B cell (primary cell): ENCODE data around the gene KLHL6. TPM values are rescaled to one million over a fixed set of nuclear protein-coding genes. Genes with fewer than 3 reads are reported as not detected.
"Not testable (repeated sequence)": the region's sequence is repeated elsewhere in the genome, so short reads cannot be mapped to it uniquely, and the experiment has no call there.

Experiments
- ATAC-seq: fragments of 200-7000 bp; cut with Tn5 transposase; one replicate; pipeline ENCODE4 v1.10.0; 2021; ENCODE audit warnings: low read depth, mild to moderate bottlenecking, moderate number of reproducible peaks, moderate library complexity
- CTCF ChIA-PET: fragments of 350-600 bp; sonication (Branson Sonifier 250); formaldehyde crosslinking; loops from one replicate; lab custom pipeline; 2021; ENCODE audit warnings: antibody characterized with exemption, inconsistent platforms; lab: Charles Lee
- POLR2A ChIA-PET: fragments of 350-600 bp; sonication (Branson Sonifier 250); formaldehyde crosslinking; loops from one replicate; lab custom pipeline; 2021; ENCODE audit warnings: antibody characterized with exemption; lab: Charles Lee
- DNase-seq: peaks from one replicate; pipeline ENCODE4 v3.0.0; 2013
- H2AFZ ChIP-seq: 2 replicates; pipeline ENCODE4 v1.6.1; 2012; ENCODE audit warnings: mild to moderate bottlenecking, low read depth, low read length; ENCODE audit not compliant: insufficient read depth, poor library complexity, severe bottlenecking
- H3K27ac ChIP-seq, 2 donors: 1 replicate in 1 of 2; 2 replicates in 1 of 2; pipeline ENCODE4 v1.5.1; 2012 to 2013; ENCODE audit warnings: low read length in 2 of 2, mild to moderate bottlenecking in 2 of 2, moderate library complexity in 1 of 2
- H3K27me3 ChIP-seq, 4 experiments: fragments of 200-600 bp in 1 of 4; sonication (generic) in 1 of 4; replicated peaks in 1 of 4; 1 replicate in 2 of 4; 2 replicates in 2 of 4; pipeline versions ENCODE4 v1.6.1 to v1.7.0; 2013 to 2016; ENCODE audit warnings: low read length in 3 of 4, mild to moderate bottlenecking in 2 of 4, mixed read lengths in 1 of 4, moderate library complexity in 1 of 4; ENCODE audit not compliant: insufficient read depth in 4 of 4, control insufficient read depth in 3 of 4; ENCODE audit errors: control extremely low read depth in 1 of 4
- H3K36me3 ChIP-seq, 2 experiments: replicated peaks in 1 of 2; 1 replicate in 1 of 2; 2 replicates in 1 of 2; pipeline versions ENCODE4 v1.6.1 to v1.7.1; 2013; ENCODE audit warnings: low read length in 1 of 2; ENCODE audit not compliant: insufficient read depth in 2 of 2, control insufficient read depth in 1 of 2; ENCODE audit errors: control extremely low read depth in 1 of 2, extremely low read depth in 1 of 2
- H3K4me1 ChIP-seq, 2 donors: fragments of 200-600 bp in 1 of 2; sonication (generic) in 1 of 2; 1 replicate in 1 of 2; 2 replicates in 1 of 2; pipeline versions ENCODE4 v1.5.1 to v1.6.1; 2013 to 2017; ENCODE audit warnings: low read length in 2 of 2; ENCODE audit not compliant: control insufficient read depth in 2 of 2, insufficient read depth in 2 of 2
- H3K4me2 ChIP-seq: replicated peaks from 2 replicates; pipeline ENCODE3; 2012; ENCODE audit warnings: mild to moderate bottlenecking, low read depth, low read length; ENCODE audit not compliant: poor library complexity, severe bottlenecking
- H3K4me3 ChIP-seq, 5 experiments: fragments of 200-600 bp in 1 of 5; sonication (generic) in 1 of 5; 1 replicate in 3 of 5; 2 replicates in 2 of 5; pipeline versions ENCODE4 v1.5.1 to v1.7.0; 2011 to 2016; ENCODE audit warnings: low read length in 4 of 5, mild to moderate bottlenecking in 4 of 5, low read depth in 2 of 5, control low read depth in 1 of 5, moderate library complexity in 1 of 5; ENCODE audit not compliant: insufficient read depth in 1 of 5; ENCODE audit errors: control extremely low read depth in 1 of 5, extremely low read depth in 1 of 5
- H3K79me2 ChIP-seq: fragments of 200-600 bp; sonication (generic); one replicate; pipeline ENCODE4 v1.6.0; 2016; ENCODE audit warnings: low read length; ENCODE audit not compliant: control insufficient read depth, insufficient read depth
- H3K9ac ChIP-seq: fragments of 200-600 bp; sonication (generic); 2 replicates; pipeline ENCODE4 v1.6.1; 2017; ENCODE audit warnings: mild to moderate bottlenecking, low read length, moderate library complexity
- H3K9me3 ChIP-seq, 3 donors: one replicate each; pipeline versions ENCODE4 v1.6.1 to v1.7.1; 2013; ENCODE audit warnings: low read length in 2 of 3; ENCODE audit not compliant: control insufficient read depth in 2 of 3, insufficient read depth in 1 of 3; ENCODE audit errors: control extremely low read depth in 1 of 3
- H4K20me1 ChIP-seq: 2 replicates; pipeline ENCODE4 v1.6.0; 2012; ENCODE audit warnings: mild to moderate bottlenecking, low read length; ENCODE audit not compliant: insufficient read depth, control insufficient read depth, poor library complexity, severe bottlenecking
- H3K27ac Mint-ChIP-seq: one replicate; pipeline ENCODE4 v1.8.0; 2021; ENCODE audit warnings: mixed read lengths
- H3K27me3 Mint-ChIP-seq: one replicate; pipeline ENCODE4 v1.8.0; 2021; ENCODE audit warnings: mixed read lengths
- H3K4me1 Mint-ChIP-seq: one replicate; pipeline ENCODE4 v1.8.0; 2021; ENCODE audit warnings: mixed read lengths
- H3K4me3 Mint-ChIP-seq: one replicate; pipeline ENCODE4 v1.8.0; 2021; ENCODE audit warnings: mixed read lengths
- H3K9me3 Mint-ChIP-seq: one replicate; pipeline ENCODE4 v1.8.0; 2022; ENCODE audit warnings: mixed read lengths; ENCODE audit not compliant: insufficient read depth
- EZH2 ChIP-seq: IDR thresholded peaks from 2 replicates; pipeline ENCODE4 v1.6.1; 2012; ENCODE audit warnings: borderline replicate concordance, low read depth, mild to moderate bottlenecking, moderate library complexity, low read length; ENCODE audit not compliant: insufficient read depth, poor library complexity, severe bottlenecking
- WGBS: methylation state at CpG from one replicate; pipeline ENCODE4 v1.1.5; 2013; ENCODE audit warnings: missing lambda C conversion rate; ENCODE audit not compliant: insufficient coverage; 5-methylcytosine and 5-hydroxymethylcytosine counted together
- intact Hi-C: fragments of 100-400 bp; cut with micrococcal nuclease; formaldehyde crosslinking; loops from one replicate; pipeline ENCODE4 v1.10.0; 2022
- polyA plus RNA-seq: library from polyadenylated mRNA; depleted of rRNA; stranded (reverse); fragments of >200 nt; gene quantifications from 2 replicates; pipeline ENCODE4 v1.2.3, GENCODE V29; 2012
- total RNA-seq, 2 donors: library from RNA; stranded (reverse); fragments of 120-200 nt in 1 of 2; gene quantifications; 1 replicate in 1 of 2; 2 replicates in 1 of 2; pipeline versions ENCODE4 v1.2.3 to v1.2.4, GENCODE V29; 2013 to 2022
- TF ChIP-seq, protein P1 (sequence below): fragments of 200-600 bp; IDR thresholded peaks from one replicate; pipeline ENCODE4 v1.8.0; 2022; ENCODE audit warnings: antibody characterized with exemption, mild to moderate bottlenecking

Gene KLHL6
- total and polyA plus RNA-seq, 2 donors (not counting 1 experiment from before 2014, with no cell fraction given): 29.6 to 69.7 TPM

DNA sequence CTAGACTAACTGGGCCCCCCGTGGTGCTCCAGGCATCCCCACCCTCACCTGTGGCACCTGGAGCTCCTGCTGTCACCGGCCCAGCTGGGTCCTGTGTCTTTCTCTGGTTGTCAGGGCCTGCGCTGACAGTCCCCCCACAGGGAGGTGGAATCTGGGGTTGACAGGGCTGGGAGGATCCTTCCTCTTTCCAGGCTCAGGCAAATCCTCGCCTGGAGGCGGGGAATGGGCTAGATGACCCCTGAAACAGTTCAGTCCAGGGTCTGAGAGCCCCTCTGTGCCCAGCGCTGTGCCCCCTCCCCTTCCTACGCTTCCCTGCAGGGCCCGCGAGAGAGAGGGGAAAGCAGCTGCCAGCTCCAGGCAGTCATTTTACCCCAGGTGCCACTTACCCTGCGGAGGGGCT, 77.0 kb downstream of the KLHL6 start:
- POLR2A ChIA-PET: no interaction called here
- Mint-ChIP-seq H3K9me3 (no peaks in the 10 kb centered on the region), H3K4me3 (no peak overlapping the region), H3K27ac (no peak overlapping the region), H3K27me3 (no peaks in the 10 kb centered on the region), H3K4me1 (peaks cover 3% of the 10 kb centered on the region)
- DNase-seq: no peak
- intact Hi-C loops: no loop called here
- Histone ChIP-seq H3K27me3 (no peaks in the 10 kb centered on the region), H3K4me1 (peaks cover 0 to 5% of the 10 kb centered on the region in 2 donors), H3K9me3 (no peaks in the 10 kb centered on the region), H3K4me2 (no peak overlapping the region), H3K4me3 (no peak overlapping the region), H3K27ac (no peak overlapping the region), H3K79me2 (no peaks in the 10 kb centered on the region), H3K9ac (no peak overlapping the region), H3K36me3 (no peaks in the 10 kb centered on the region), H2AFZ (no peak overlapping the region), H4K20me1 (no peaks in the 10 kb centered on the region)
- WGBS: 94% methylated on average over 10 of the region's 10 CpGs
- TF ChIP-seq, protein P1, sequence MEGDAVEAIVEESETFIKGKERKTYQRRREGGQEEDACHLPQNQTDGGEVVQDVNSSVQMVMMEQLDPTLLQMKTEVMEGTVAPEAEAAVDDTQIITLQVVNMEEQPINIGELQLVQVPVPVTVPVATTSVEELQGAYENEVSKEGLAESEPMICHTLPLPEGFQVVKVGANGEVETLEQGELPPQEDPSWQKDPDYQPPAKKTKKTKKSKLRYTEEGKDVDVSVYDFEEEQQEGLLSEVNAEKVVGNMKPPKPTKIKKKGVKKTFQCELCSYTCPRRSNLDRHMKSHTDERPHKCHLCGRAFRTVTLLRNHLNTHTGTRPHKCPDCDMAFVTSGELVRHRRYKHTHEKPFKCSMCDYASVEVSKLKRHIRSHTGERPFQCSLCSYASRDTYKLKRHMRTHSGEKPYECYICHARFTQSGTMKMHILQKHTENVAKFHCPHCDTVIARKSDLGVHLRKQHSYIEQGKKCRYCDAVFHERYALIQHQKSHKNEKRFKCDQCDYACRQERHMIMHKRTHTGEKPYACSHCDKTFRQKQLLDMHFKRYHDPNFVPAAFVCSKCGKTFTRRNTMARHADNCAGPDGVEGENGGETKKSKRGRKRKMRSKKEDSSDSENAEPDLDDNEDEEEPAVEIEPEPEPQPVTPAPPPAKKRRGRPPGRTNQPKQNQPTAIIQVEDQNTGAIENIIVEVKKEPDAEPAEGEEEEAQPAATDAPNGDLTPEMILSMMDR: no peak
- no peak for TF ChIP-seq EZH2
- CTCF ChIA-PET: interaction anchor here (1.4 to 2.7 kb wide), 6 partner anchors 8 to 355 kb away, joined by 3 to 19 read pairs (median 6); no protein-coding TSS in a partner anchor
- ATAC-seq: no peak

GRCh38 chr3:183477801-183478456, 77.6 kb downstream of the KLHL6 start:
- no peaks in the 10 kb centered on the region for H3K27me3 ChIP-seq
- H3K9me3 ChIP-seq: no peaks in the 10 kb centered on the region
- no peaks in the 10 kb centered on the region for H4K20me1 ChIP-seq
- no peaks in the 10 kb centered on the region for H3K9me3 Mint-ChIP-seq
- no peak overlapping the region for H3K27ac ChIP-seq
- no peak overlapping the region for H3K27ac Mint-ChIP-seq
- no peak overlapping the region for H3K9ac ChIP-seq
- no peak for ATAC-seq
- no peak overlapping the region for H3K4me2 ChIP-seq
- DNase-seq: no peak
- H3K36me3 ChIP-seq: no peaks in the 10 kb centered on the region
- H3K4me3 Mint-ChIP-seq: no peak overlapping the region
- POLR2A ChIA-PET: no interaction called here
- no peak overlapping the region for H3K4me3 ChIP-seq
- H2AFZ ChIP-seq: no peak overlapping the region
- no peaks in the 10 kb centered on the region for H3K79me2 ChIP-seq
- WGBS: 88% methylated on average over 5 of the region's 8 CpGs
- H3K27me3 Mint-ChIP-seq: no peaks in the 10 kb centered on the region
- peaks cover 3% of the 10 kb centered on the region for H3K4me1 Mint-ChIP-seq
- TF ChIP-seq, protein P1: no peak
- no peak for TF ChIP-seq EZH2
- CTCF ChIA-PET: interaction anchor here (0.6 to 2.7 kb wide), 3 partner anchors 8 to 82 kb away, joined by 3 to 19 read pairs (median 3); no protein-coding TSS in a partner anchor
- H3K4me1 ChIP-seq: peaks cover 0 to 5% of the 10 kb centered on the region in 2 donors
- intact Hi-C loops: no loop called here

- H3K27ac Mint-ChIP-seq: not testable (repeated sequence)
These were observed 79.7 kb downstream of the KLHL6 start for GRCh38 chr3:183475764-183476162.

More at GRCh38 chr3:183475764-183476162, 79.7 kb downstream of the KLHL6 start:
- intact Hi-C loops, H3K4me1 Mint-ChIP-seq, H3K9ac ChIP-seq, H3K4me3 Mint-ChIP-seq, H3K79me2 ChIP-seq, POLR2A ChIA-PET, H4K20me1 ChIP-seq, H3K9me3 ChIP-seq, H3K4me2 ChIP-seq, H3K4me1 ChIP-seq, H2AFZ ChIP-seq, ATAC-seq, H3K9me3 Mint-ChIP-seq, H3K4me3 ChIP-seq, H3K27me3 ChIP-seq, H3K27me3 Mint-ChIP-seq, H3K36me3 ChIP-seq, H3K27ac ChIP-seq, DNase-seq: not testable (repeated sequence)
- no CpG with 5 or more reads among the region's 1 CpG for WGBS
- CTCF ChIA-PET: interaction anchor here (0.8 to 2.6 kb wide), 4 partner anchors 12 to 291 kb away, joined by 4 to 14 read pairs (median 6); no protein-coding TSS in a partner anchor
